CD4-positive, alpha-beta T cell treated with Interleukin-1 beta for 1 hour (primary cell): ENCODE data around the gene AKT3.

Source experiments
- DNase-seq, 2 donors: peaks; one replicate each; pipeline ENCODE4 v3.0.0-alpha.2; 2020 to 2022

Gene AKT3

DNA sequence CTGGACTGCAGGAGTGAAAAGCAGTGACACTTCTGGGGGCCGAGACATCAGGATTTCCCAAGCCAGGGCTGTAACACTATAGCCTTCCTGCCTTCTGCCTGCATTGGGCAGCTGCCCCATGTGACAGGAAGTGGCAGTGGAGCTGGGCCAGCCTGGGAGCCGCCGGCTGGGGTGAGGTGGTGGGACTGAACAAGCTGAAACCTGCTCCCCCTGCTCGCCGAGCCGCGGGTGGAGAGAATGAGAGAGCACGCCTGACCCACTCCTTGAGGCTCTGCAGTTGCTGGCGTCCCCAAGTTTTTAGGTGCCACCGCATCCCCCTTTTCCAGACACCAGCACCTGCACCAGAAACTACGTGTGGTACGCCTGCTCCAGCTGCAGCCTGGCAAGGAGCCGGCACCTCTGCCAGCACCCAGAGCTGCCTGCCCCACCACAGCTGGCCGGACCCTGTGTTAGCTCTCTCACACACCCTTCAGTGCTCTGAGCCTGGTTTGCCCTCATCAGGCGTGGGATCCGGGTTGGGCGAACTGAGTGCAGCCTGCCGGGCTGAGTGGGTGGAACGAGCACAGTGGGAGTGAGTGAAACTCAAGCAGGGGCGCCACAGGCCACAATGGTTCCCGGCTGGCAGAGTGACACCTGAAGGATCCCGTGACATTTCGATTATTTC, 119.4 kb downstream of the AKT3 start:
- no peak for DNase-seq

DNA sequence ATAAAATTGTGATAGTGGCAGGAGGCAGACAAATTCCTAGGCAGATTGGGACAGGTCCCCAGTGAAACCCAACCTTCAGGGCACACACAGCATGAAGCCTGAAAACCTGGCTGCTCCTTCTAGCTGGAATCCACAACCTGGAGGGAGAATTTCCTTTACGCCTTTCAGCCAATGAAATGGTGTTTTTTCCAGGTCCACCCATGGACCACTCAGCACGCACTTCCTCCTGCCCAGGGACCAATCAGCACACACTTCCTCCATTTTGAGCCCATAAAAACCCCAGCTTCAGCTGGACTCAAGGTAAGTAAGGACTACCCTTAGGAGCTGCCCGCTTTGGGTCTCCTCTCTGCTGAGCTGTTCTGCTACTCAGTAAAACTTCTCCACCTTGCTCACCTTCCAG, 120.1 kb downstream of the AKT3 start:
- DNase-seq, result no peak

DNA sequence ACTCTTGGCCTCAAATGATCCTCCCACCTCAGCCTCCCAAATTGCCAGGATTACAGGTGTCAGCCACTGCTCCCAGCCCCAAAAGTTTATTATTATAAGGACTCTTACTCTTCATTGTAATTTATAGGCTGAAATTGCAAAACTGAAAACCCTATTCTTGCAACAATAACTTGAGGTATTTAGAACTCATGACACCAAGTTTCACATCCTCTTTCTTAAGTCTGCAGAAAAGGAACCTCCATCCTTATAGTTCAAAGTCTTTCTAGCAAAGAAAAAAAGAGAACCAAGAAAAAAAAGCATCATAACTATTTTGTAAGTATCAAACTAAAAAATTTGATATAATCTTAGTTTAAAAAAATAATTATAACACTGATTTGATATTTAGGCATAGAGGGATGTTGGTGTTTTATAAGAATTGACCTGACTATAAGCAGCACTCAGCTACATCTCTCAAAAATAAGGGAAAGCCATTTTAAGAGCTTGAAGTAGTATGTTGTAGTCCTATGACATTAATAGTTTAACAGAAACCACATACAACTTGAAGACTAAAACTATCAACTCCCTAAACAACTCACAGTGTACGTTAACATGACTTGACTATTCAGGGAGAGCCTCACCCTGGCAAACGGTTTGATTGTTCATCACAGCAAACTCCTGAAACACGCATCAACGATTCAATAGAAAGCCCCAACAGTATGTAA, 122.4 kb downstream of the AKT3 start:
- no peak for DNase-seq

DNA sequence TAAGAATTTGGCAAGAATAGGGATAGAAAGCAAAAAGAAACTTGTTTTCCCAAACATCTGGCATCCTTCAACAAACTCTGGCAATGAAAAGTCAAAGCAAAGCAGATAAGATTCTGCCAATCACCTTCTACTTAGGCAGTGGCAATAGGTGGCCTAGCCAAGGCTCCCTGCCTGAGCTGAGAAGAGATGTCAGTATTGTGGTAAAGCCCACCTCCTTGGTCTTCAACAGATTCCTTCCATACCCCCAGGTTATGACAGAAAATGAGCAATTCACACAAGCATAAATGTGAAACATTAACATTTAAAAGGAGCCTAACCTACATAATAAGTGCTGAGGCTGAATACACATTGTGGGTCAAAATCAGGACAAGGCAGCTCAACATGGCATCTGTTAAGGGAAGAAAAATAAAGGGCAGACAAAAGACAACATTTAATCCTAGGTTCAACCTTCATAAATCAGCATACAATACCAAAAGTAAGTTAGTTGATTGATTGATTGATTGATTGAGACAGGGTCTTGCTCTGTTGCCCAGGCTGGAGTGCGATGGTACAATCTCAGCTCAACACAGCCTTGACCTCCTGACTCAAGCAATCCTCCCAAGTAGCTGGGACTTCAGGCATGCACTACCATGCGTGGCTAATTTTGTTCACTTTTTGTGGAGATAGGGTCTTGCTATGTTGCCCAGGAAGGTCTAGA, 123.1 kb downstream of the AKT3 start:
- DNase-seq, result no peak

DNA sequence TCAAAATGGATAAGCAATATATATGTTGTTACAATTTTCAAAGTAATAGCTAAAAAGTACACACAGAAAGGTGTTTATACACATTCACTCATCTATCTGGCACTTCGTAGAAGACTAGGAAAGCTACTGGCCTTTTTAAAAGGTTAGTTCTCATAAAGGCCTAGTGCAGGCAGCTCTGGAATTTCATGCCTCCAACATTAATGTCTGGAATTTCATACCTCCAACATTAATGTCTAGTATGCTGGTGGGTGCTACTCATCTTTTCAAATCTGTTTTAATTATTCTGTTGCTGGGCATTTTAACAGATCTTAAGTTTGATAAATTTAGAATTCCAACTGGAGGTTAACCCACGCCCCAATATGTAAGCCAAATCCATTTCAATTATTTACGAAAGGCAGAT, 124.2 kb downstream of the AKT3 start:
- DNase-seq, result no peak

DNA sequence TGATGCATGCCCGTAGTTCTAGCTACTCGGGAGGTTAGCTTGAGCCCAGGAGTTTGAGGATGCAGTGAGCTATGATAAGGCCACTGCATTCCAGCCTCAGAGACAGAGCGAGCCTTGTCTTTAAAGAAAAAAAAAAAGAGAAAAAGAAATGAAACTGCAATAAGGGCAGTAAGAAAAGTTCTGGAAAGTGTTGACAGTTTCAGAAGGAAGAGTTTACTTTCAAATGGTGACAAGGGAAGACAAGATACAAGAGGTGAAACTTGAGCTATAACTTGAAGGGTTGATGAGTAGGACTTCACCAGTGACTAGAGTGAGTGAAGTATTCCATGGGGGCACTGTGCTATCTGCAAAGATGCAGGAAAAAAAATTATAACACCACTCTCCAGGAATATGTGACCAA, 125.0 kb downstream of the AKT3 start:
- DNase-seq, result no peak

DNA sequence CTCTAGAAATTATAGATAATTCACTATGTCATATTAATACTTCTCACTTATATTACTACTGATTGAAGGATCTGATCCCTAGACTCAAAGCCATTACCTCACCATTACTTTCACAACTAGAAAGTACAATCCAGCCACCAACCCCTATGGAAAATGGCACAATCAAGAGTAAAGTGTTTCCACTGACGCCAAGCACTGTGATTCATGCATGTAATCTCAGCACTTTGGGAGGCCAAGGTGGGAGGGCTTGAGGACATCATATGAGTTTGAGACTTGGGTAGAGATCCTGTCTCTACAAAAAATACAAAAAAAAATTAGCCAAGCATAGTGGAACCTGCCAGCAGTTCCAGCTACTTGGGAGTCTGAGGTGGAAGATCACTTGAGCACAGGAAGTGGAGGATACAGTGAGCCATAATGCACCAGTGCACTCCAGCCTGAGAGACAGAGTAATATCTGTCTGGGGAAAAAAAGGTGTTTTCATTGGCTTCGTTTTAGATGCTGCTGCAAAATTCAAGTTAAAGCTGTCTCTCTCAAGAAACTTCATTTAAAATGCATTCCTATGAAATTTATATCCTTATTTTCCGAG, 126.5 kb downstream of the AKT3 start:
- no peak for DNase-seq

DNA sequence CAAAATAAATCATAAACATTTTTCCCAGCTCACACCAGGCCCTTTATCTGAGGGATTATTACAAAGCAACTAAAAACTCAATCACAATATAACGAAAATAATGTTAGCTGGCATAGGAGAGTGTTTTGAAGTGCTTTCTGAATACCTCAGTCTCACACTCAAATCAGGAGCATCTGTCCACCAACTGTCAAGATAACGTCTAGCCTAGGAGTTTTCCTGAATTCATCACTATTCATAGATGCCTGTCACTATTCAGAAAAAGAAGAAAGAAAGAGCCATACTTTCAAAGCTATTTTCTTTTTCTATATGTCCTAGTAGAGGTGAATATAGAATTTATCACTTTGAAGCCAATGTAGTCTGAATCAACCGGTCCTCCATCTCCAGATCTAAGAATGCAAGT, 127.0 kb downstream of the AKT3 start:
- DNase-seq, result no peak

DNA sequence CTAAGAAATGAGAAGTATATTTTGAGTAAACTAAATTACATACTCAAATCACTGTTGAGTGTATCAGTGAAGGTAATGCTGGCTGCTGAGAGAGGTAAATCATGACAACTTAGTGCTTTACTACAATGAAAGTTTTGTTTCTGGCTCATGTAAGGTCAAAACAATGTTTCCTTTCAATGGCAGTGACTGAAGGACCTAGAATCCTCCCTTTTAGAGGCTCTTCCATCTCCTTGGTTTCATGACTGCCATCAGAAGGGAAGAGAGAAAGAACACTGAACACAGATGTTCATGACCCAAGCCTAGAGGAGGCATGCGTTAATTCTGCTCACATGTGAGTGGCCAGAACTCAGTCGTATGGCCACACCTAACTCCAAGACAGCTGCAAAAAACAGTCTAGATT, 130.6 kb downstream of the AKT3 start:
- no peak for DNase-seq

DNA sequence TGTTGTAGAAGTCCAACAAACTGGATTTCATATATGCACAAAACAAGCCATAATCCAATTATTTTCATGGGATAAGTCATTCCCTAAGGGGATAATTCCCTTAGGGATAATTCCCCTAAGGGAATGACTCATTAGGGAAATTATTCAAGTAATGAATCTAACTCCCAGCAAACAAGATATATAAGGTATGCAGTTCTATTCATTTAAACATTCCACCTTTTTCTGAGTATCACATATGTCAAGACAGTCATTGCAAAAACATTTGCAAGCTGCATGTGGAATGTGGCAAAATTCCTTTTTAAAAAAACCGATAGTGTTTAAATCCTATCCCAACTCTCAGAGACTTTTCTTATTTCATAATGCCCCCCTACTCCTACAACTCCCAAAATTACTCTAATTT, 131.2 kb downstream of the AKT3 start:
- DNase-seq, result no peak

DNA sequence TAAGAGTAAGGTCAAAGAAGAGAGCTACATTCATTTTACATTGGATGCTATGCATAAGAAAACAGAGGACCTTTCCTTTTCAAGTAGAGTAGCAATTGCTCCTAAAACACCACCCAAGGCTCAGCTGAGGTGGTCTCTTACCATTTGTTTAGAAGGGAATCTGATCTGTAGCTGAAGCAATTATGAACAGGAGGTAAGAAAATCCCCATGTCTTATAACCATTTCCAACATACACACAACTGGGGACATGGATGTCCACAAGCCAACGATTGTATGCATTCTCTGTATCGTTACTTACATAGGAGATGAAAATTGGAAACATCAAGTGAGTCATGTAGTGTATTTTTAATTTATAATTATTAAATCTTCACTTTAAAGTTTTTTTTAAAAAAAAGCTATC, 132.0 kb downstream of the AKT3 start:
- no peak for DNase-seq

DNA sequence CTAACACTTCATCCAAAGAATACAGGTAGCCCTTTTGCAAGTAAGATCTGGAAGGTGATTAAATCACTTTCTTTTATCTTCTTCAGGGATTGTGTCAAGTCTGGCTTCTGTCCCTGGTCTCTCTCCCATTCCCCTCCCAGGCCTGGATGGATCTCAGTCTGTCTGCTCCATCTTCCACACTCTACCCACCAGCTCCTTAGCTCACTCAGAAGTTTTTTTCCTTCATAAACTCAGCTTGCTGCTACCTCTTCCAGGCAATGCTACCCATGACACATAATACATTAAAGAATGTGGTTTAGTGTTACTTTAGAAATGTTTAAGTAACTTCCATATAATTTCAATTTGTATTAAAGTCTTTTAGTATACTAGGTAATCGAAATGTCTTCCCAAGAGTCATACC, 133.1 kb downstream of the AKT3 start:
- DNase-seq, result no peak

DNA sequence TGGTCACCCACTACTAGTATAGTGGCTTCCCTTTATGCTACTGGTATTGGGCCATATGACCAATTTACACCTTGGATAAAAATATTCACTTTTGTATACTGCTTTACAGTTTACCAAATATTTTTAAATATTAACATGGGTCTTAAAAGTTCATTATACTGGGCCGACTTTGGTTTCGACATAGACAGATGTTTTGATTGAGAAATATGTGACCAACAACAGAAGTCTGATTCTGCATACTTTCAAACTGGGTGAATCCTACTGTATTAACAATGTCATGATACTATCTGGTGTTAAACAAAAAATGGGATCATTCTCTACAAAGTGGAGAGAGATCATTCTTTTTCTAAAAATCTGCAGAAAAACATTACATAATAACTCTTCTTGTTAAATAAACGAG, 134.8 kb downstream of the AKT3 start:
- no peak for DNase-seq

DNA sequence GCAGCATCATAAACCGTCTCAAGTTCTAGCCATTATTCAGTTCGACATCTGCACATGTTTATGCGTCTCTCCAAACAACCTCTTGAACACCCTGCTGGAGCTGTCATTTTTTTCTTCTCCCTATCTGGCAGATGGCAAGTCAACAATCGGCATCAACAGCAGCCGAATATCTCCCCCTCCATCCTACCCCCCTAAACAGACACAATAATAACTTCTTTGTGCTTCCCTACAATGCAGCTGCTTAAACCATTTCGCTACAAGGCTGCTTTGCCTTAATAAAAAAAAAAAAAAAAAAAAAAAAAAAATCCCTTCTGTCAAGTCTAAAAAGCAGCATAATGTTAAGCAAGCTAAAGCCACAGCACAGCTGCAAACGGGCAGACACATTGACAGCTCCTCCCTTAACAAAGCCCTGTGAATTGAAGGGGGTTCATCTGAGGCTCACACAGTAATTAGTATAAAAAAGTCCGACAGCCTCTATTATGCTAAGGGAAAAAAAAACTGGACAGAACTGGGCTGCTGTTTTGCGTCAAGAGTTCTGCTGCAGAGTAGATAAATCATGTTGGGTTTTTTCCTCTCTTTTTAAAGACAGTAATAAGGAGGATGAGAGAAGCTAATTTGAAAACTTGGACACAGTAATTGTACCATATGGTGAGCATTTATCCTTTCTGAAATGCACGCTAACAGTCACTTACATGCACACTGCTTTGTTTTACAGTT, 136.4 kb downstream of the AKT3 start:
- peak in 1 of 2 donors; percentile 1 for DNase-seq

DNA sequence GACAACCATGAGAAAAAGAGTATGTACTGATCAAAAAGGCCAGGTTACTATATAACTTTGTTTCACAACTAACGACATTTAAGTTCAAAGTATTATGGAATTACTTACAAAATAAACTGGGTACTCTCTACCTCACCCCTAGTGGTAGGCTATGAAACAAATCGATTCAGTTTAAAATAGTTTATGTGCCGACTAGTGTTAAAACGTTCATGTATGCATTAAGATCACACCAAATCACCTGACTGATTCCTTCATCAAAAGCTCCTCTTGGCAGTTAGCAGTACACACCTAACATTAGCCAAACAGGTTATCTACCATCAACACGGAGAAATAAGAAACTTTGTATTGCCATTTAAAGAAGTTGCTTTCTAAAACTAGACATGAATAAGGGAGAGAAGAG, 137.1 kb downstream of the AKT3 start:
- no peak for DNase-seq

DNA sequence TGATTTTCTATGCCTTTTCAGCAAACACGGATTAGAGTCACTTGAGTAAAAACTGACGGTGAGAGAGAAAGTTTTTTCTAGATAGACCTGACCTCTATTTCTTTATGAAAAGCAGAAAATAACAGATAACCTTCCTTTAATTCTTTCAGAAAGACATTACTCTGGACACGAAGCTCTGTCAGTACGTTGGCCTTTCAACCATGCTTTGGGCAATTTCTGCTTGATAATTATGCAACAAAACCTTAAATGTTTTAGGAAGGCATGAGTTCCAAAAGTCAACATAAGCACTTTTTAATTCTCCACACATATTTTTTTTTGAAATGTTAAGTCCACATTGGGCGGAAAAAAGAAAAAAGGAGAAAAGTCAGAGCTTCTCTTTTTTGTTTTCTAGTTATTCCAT, 137.8 kb downstream of the AKT3 start:
- DNase-seq, result no peak

DNA sequence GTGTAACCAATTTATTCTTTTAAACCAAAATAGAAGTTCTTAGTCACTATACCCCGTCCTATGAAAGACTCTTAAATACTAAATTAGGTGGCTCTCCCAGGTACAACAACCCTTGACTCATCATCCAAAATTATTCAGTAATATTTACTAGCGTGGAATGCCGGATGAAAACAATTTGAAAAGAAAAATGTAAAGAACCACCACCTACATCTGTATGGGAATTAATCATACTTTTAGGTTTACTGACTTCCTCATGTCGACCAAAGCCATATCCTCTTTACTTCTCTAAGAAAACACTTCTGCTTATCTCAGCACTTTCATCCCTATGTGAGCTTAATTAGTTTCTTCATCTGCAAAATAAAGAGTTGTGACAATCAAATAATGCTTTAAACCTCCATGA, 139.6 kb downstream of the AKT3 start:
- DNase-seq, result no peak

DNA sequence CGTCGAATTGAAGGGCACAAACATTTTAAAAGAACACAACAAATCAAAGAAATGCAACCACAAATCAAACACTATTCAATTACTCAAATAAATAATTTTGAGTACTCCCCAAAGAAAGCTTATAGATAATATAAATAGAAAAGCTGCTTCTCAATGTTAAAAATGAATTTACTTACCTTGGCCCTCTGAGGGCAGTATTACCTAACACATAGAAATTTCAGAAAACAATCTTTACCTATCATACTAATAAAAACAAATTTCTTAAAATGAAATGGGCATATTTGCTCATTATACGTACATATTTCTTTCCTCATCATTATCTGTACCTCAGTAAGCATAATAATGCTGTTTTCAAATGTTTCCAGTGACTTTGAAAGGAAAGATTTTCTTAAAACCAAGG, 141.8 kb downstream of the AKT3 start:
- DNase-seq, result peak in 1 of 2 donors; percentile 20

DNA sequence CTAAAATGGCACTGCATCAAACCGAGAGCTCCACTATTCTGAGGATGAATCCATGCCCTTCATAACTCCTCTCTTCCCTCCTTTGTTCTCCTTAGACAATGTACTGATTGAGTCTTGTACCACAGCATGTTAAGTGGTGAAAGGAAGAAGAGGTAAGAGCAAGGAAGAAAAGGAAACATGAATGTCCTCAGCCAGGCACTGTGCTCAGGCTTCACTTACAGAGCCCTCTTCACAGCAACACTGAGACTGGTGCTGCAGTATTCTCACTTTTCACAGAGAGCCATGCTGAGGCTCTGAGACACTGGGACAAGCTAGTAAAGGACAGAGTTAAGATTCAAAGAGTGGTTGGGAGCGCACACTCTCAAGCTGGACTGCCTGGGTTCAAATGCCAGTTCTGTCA, 143.5 kb downstream of the AKT3 start:
- DNase-seq, result no peak

DNA sequence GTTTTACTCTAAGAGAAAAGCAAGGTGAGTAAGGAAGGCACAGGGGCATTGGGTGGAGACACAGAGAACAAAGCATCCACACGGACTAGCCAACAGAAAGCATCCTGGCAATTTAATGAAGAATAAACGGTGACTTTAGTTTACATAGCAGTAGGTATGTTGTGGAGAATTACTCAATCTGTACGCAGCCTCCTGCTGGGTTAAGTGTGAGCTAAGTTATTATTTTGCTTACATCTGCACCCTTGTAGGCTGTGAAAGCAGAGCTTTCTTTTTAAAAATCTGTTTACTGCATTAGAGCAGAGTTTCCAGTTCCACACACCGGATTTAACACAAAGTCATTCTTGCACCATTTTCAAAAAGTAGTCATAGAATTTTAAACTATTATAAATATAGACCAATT, 144.5 kb downstream of the AKT3 start:
- DNase-seq, result no peak

DNA sequence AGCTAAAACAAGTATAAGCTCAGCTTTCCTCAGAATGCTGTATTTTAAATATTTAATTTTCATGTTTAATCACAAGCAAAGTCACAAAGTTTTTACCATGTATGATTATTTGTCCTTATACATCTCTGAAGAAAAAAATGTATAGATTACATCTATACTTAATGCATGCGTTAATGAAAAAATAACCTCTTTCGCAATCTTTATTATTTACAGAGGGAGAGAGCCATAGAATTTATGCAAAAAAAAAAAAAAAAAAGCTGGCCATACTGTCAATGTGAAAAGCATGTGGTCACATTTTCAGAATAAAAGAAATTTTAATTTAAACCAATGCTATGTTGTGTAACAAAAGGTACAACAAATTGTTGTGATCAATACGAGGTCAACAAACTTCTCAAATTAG, 148.2 kb downstream of the AKT3 start:
- no peak for DNase-seq

DNA sequence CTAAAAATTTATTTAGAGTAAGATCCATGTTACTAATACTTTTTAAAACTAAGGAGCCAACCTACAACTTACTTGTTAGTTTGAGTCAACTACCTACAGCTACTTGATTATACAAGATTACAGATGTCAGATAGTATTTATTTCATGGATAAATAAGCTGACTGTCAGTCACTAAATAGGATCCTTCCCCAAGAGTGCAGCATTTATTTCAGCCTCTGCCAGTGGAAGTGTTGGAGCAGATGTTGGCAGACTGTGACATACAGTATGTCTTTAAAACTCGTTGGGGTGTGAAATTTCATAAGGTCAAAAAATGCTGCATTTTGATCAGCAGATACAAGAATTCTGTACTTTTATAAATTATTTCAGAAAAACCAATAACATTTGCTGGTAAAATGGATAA, 156.2 kb downstream of the AKT3 start:
- no peak for DNase-seq

DNA sequence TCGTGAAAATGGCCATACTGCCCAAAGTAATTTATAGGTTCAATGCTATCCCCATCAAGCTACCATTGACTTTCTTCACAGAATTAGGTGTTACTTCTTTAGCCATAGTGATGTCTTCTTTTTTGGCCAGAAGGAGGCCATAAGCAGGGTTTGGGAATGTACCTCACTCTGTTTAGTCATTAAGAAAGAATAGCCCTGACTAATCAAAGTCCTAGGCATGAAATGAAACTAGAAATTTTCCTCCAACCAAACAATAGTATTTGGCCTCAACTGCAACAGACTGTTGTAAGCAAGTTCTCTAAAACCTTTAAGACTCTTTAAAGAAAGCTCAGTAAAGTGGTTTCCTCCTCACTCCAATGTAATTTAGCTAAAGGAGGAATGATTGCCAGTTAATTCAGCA, 163.9 kb downstream of the AKT3 start:
- DNase-seq, result no peak
